ENCODE results near the gene C10orf71. TPM values are rescaled to one million over a fixed set of nuclear protein-coding genes. Genes with fewer than 3 reads are reported as not detected.

The C10orf71 gene
- total RNA-seq = not detected in 2 replicates

DNA sequence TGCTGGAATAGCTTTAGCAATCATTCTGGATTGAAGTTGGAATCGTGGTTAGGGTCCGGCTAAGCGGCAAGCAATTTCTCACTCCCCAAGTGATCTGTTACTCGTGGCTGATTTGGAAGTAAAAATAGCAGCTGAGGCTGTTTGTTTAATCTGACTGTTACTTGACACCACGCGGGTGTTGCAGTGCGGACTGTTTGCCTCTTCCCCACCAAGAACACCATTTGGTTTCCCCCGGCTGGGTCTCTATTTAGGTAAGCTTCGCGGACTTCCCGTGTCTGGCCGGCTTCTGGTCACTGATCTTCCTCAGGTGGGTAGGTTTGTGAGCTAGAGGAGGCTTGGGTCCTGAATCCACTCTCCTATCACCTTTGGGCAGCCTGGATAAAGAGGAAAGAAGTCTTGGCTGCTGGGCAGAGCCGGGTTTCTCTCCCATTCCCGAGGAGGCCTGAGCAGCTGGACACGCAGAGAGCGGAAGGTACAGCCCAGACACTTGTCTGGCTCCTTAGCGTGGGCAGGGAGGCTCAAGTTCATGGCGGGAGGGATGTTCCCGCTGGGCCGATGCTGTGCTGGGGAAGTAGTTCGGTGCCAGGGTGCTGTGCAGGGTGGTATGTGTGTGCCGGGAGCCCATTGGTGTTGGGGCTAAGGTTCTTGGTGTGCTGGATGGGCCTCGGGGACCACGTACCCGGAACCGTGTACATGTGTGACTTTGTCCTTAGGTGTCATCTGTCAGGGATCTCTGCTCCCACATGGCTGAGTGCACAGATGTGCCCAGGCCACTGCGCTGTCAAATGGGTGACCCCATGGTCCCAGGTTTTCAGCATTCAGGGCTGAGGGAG is at the start of gene C10orf71:
TSS of gene C10orf71 (plus strand) at position 188 of the 833 bp plus-strand sequence. CDS start 23,376 bp downstream, outside the sequence.

Other genes with a start within 250 kb of the C10orf71 start
- 0.11 TPM in 1 of 2 replicates, not detected in the other for gene VSTM4, start 183.6 kb upstream of the C10orf71 start, total RNA-seq
- gene FAM170B, start 165.1 kb upstream of the C10orf71 start, total RNA-seq = not detected in 2 replicates
- gene TMEM273, start 110.8 kb upstream of the C10orf71 start, total RNA-seq = not detected in 2 replicates
- gene DRGX, start 96.9 kb downstream of the C10orf71 start, total RNA-seq = not detected in 2 replicates
- gene ERCC6, start 240.0 kb downstream of the C10orf71 start, total RNA-seq = 18.3 and 21.7 TPM in 2 replicates

Measured in hair follicular keratinocyte (primary cell).